HG03439 (cell line): Measurements from ENCODE around the gene PI4KA.

Source experiments
- ATAC-seq: cut with Tn5 transposase; IDR thresholded peaks from one replicate; pipeline ENCODE4 v1.9.1; 2021; ENCODE audit warnings: mild to moderate bottlenecking, moderate library complexity; ENCODE audit not compliant: unreplicated experiment

Gene PI4KA

DNA sequence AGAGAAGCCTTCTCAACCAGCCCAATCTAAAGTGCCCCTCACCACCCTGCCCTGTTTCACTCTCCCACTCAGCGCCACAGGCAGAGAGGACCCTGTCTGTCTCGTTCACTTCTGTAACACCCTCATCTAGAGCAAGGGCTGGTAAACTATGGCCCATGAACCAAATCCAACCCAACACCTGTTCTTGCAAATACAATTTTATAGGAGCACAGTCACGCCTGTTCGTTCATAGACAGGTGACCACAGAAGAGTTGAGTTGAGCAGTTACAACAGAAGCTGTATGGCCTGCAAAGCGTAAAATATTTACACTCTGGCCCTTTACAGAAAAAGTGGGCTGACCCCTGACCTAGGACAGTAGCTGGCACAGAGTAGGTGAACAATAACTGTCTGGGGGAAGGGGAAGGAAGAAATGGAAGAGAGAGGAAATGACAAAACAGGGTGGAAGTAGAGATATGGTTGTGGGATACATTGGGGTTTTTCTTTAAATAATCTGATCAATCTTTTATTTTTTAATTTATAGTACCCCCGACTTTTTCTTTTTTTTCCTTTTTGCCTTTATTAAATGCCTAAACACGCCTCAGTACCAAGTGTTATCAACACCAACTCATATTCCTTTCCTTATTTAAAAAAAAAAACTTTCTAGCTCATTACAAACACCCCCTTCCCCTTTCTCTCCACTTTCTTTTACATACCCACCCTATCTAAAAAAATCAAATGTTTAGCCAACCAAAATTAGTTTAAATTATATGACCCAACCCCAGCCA, 63.8 kb downstream of the PI4KA start:
- no peak for ATAC-seq

- no peak for ATAC-seq
These were observed 64.6 kb downstream of the PI4KA start for GRCh38 chr22:20793748-20794649.

DNA sequence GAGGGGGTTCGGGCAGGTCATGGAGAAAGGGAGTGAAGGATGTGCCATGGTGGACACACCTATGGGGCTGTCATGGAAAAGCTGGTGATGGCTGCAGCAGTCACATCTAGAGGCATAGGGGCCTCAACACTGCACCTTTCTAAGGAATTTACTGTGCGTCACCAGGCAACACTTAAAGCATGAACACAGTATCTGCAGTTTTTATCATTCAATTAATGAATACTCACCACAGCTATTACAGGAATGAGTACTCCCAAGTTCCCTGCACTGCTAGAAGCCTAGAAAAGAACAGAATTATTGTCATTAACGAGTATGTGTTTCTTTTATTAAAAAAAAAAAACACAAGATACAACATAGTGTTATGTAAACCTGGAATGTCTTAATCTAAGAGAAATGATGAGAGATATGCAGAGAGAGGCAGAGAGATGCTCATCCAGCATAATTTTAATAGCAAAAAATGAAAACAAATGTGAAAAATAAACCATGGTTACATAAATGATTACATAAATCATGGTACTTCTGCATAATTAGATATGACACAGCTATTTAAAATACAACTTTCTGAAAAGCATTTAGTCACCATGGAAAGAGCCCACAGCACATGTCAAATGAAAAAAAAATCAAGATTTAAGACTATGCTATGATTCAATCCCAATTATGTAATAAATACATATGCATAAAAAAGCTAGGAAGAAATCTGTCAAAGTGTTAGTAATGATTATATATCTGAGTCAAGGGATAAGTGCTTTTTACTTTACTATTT, 65.5 kb downstream of the PI4KA start:
- ATAC-seq: no peak

GRCh38 chr22:20792221-20792965, 66.2 kb downstream of the PI4KA start:
- no peak for ATAC-seq

DNA sequence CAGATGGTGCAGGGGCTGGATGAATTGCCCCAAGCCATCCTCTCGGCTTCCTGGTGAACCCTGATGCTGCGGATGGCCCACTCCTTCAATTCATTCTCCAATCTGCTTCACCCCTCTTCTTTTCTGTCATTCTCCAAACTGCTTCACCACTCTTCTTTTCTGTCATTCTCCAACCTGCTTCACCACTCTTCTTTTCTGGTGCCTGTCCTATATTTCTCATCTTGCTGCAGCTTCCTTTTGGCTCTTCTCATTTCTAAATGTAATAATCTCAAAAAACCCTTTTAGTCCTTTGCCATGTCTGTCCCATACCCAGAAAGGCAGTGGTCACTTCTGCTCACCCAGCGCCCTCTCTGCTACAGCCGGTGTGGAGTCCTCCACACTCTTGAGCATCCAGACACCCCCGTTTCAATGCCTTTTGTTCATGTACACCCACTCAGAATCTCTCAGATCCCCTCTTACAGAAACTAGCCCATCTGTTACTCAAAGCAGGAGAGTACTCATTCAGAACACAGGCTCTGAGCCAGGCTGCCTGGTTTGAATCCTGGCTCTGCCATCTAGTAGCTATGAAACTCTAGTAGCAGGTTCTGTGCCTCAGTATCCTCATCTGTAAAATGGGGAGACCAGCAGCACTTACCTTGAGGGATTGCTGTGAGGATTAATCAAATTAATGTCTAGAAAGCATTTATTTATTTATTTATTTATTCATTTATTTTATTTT, 69.8 kb downstream of the PI4KA start:
- no peak for ATAC-seq

DNA sequence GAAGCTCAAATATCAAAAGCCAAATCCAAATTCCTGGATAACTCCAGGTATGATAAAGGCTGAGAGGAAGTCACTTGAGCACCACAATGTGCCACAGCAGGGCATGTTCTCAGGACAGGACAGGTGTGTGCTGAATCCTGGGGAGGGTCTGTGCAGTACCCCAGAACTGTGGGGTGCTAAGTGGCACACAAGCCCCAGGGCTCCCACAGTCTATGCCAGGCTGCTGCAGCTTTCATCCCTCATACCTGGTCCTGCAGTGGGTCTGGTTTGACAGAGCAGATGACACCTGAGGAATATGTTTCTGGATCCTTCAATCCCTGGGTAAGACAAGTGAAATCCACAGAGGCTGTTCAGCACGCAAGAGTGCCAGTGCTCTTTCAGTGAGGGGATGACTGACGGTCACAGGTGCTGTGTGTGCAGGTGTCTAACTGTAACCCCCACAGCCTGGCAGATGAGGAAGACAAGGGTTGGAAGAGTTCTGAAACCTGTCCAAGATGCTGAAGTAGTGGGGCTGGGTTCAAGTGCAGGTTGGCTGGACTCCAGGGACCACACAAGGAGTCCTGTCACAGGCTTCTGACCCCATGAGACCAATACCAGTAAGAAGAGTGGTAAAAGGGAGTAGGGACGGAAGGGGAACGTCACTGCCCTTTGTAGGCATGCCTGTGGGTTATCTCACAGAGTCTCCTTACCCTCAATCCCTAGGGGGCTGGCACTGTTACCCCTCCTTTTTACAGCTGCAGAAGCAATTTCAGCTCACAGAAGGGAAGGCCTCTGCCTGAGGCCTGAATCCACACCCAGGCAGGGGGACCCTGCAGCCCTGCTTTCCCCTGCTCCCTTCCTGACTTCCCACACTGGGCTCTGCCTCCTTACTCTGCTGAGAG, 70.6 kb downstream of the PI4KA start:
- ATAC-seq: no peak

DNA sequence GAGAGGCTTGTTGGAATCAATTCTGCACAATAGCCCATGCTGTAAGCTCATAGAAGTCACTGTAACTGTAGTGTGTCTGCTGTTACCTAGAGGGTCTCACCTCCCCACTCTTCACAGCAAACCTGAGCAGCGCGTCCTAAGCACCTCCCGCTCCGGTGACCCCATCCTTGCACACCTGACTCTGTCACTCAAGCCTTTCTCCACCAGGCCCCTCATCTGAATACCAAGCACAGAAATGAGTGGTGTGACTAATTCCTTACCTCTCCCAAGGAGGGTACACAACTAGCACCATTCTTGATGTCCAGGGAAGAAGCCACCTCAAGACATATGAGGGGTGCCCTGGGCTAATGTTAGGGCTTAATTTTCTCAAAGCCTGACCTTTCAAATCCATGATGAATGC, 71.4 kb downstream of the PI4KA start:
- ATAC-seq: no peak

DNA sequence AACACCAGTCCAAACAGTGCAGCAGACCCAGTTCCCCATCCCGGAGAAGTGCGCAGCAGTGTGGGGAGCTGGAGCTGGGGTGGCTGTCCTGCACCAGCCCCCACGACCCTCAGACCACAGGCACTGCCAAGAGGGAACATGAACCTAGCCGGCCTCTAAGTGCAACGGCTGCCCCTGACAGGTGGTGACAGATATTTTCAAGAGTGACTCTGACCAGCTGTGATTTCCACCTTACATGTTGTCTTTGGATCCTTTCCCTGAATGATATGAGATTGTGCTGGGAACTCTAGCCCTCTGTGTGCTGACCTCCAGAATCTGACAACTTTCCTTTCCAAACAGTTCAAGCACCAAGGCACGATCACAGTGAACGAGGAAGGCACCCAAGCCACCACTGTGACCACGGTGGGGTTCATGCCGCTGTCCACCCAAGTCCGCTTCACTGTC, 72.1 kb downstream of the PI4KA start:
- ATAC-seq: no peak

DNA sequence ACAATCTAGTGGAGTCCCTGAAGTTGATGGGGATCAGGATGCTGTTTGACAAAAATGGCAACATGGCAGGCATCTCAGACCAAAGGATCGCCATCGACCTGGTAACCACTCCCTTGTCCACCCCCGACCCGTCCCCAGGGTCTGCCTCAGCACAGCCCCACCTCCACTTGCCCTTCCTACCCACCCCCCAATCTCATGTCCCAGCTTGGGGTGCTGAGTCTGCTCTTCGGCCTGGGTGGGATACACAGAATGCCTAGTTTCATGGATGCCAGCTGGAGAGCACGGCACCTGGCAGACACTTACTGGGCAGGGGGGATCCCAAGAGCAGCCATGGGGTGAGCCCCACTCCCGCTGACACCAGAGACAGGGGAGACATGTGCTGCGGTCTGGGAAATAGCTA, 72.6 kb downstream of the PI4KA start:
- ATAC-seq: no peak

DNA sequence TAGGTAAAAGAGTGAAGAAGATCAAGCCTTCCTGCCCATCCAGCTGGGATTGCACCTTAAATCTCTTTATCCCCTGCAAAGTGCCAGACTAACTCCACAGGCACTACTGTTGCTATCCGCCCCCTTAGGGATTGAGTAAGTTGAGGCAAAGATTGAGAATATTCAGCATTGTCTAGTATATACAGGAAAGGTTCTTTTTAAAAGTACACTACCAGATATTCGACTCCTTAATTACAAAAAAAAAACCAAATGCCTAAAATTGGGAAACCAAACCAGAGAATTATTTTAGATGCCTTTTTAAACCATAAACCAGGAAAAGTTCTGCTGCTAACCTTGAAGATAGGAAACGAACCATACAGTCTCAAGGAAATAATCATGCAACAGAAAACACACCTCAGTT, 73.2 kb downstream of the PI4KA start:
- no peak for ATAC-seq

- no peak for ATAC-seq
These were observed 74.5 kb downstream of the PI4KA start for GRCh38 chr22:20783844-20784723.

DNA sequence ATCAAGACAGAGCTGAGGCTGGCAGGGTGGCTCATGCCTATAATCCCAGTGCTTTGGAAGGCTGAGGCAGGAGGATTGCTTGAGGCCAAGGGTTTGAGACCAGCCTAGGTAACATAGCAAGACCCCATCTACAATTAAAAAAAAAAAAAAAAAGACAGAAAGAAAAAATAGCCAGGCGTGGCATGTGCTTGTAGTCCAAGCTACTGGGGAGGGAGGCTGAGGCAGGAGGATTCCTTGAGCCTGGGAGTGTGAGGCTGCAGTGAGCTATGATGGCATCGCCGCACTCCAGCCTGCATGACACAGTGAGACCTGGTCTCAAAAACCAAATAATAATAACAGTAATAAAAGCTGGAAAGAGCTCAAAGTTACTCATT, 75.3 kb downstream of the PI4KA start:
- no peak for ATAC-seq

DNA sequence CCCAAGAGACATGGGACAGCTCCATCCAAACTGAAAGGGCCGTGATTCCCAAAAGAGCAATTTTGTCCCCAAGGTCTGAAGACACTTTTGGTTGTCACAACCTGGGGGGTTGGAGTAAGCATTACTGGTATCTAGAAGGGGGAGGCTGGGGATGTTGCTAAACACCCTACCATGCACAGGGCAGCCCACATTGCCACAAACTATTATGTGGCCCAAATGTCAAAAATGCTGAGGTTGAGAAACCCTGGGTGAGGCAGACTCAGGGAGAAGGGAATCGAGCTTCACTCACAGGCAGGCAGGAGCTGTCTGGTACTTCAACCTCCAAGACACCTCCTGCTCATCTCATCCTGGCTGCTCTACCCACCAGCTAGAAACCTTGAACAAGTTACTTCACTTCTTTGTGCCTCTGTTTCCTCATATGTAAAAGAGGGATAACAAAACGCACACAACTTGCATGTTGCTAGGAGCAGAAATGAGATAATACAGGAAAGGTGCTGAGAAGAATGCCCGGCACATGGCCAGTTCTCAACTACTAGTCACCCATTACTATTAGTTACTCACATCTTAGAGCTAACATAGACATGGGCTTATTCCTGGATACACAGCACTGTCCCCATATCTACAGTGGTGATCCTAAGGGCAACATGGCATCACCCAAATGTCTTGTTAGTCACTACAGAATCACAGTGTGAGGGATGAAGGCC, 75.9 kb downstream of the PI4KA start:
- no peak for ATAC-seq

GRCh38 chr22:20782083-20782482, 76.5 kb downstream of the PI4KA start:
- ATAC-seq: no peak

DNA sequence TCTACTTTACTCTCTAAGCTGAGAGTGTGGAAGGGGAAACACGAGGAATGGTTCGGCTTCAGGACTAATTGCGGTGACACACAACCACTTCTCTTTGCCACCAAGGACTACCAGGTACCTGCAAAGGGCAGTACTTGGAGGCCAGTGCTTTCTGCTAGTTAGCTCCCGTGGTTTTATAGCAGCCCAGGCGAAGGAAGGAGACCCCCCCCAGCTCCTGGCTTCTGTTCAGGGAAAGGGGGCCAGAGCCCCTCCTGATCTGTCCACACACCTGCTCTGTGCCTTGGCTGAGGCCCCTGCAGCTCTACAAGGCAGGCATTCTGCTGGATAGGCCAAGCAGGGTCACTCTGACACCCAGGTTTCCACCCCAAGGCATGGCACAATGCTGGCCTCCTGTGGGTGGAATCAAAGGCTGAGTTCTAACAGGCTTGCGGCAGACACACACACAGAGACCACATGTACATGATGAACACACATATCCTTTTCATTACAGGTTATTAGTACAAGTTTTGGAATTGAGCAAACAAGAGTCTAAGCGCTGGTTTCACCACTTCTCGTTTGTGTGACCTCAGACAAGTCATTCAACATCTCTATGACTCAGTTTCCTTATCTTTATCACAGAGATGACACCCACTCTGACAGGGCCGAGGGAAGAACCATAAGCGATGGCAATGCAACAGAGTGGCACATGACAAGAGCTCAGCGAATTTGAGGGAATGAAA, 77.2 kb downstream of the PI4KA start:
- no peak for ATAC-seq

DNA sequence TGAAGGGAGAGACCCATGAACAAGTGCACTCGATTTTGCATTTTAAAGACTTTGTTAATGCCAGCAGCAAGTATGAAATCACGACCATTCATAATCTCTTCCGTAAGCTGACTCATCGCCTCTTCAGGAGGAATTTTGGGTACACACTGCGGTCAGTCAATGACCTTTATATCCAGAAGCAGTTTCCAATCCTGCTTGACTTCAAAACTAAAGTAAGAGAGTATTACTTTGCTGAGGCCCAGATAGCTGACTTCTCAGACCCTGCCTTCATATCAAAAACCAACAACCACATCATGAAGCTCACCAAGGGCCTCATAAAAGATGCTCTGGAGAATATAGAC, 78.8 kb downstream of the PI4KA start:
- no peak for ATAC-seq
